Measurements from ENCODE around the gene SDK2. TPM values are rescaled to one million over a fixed set of nuclear protein-coding genes. Genes with fewer than 3 reads are reported as not detected.

Gene SDK2
- total and polyA plus RNA-seq, 2 of the 4 experiments (the other 2 are of a cell fraction) = under 0.01 to 0.03 TPM

- Histone ChIP-seq H3K9me1 (ENCODE audit: insufficient read depth, low read length) (no peaks in the 10 kb centered on the region), H3K79me1 (ENCODE audit: low read depth in 1 of 2, low read length in 2 of 2) (no peaks in the 10 kb centered on the region), H2BK20ac (ENCODE audit: low read depth, low read length) (no peak overlapping the region), H3K14ac (replicated peaks; ENCODE audit: low read depth, low read length) (no peak overlapping the region), H2BK15ac (ENCODE audit: low read depth, low read length) (no peak overlapping the region), H3K23ac (ENCODE audit: low read depth, low read length) (no peak overlapping the region), H2AK9ac (replicated peaks; ENCODE audit: low read depth, low read length, poor library complexity) (no peak overlapping the region), H4K20me1 (ENCODE audit: insufficient read depth, low read length) (no peaks in the 10 kb centered on the region), H3K56ac (ENCODE audit: extremely low read depth, insufficient read depth, low read length) (no peak overlapping the region), H3K9ac (ENCODE audit: low read depth, low read length) (no peak overlapping the region), H3K4me2 (ENCODE audit: low read depth, low read length) (no peak overlapping the region), H4K91ac (ENCODE audit: insufficient read depth, low read depth, low read length) (no peak overlapping the region), H2AK5ac (ENCODE audit: low read depth, low read length) (no peak overlapping the region), H2AFZ (replicated peaks; ENCODE audit: low read length, poor library complexity) (no peak overlapping the region), H3K4ac (ENCODE audit: low read depth, low read length) (no peak overlapping the region), H2BK120ac (ENCODE audit: low read depth, low read length) (no peak overlapping the region), H3K4me3 (ENCODE audit: insufficient read depth, low read depth, low read length) (no peak overlapping the region), H4K8ac (ENCODE audit: low read depth in 2 of 2, low read length in 2 of 2) (no peak overlapping the region), H3K18ac (ENCODE audit: low read depth, low read length) (no peak overlapping the region), H4K5ac (ENCODE audit: low read depth, low read length) (no peak overlapping the region), H2BK5ac (ENCODE audit: low read depth, low read length, poor library complexity, severe bottlenecking) (no peak overlapping the region), H3K27ac (ENCODE audit: insufficient read depth, low read length) (no peak overlapping the region), H3K27me3 (ENCODE audit: control insufficient read depth, insufficient read depth, low read length) (no peaks in the 10 kb centered on the region), H3K36me3 (ENCODE audit: control insufficient read depth, insufficient read depth, low read length) (no peaks in the 10 kb centered on the region), H3K4me1 (ENCODE audit: control insufficient read depth, insufficient read depth, low read length) (no peaks in the 10 kb centered on the region), H3K9me3 (ENCODE audit: control insufficient read depth, insufficient read depth, low read length) (peaks cover 45% of the 10 kb centered on the region)
- POLR2A ChIA-PET (ENCODE audit: unreplicated experiment) = no interaction called here
- no peak for DNase-seq
- no TSS peak for BruUV-seq (replicated peaks)
- ATAC-seq (ENCODE audit: low read depth) = no peak
- 49% methylated on average over 4 of the region's 10 CpGs; no CpG with 5 or more reads in 1 of the 2 experiments for WGBS, 2 experiments (ENCODE audit: extremely low coverage in 2 of 2, insufficient read length in 1 of 2)
- in situ Hi-C loops (cut with MboI; ENCODE audit: low sequenced_read_pairs) = no loop called here
- dilution Hi-C loops (cut with HindIII; ENCODE audit: low sequenced_read_pairs, unreplicated experiment) = no loop called here
- TF ChIP-seq CEBPB (IDR thresholded peaks at IDR 0.05; ENCODE audit: low read depth, low read length) (no peak), CTCF (conservative IDR thresholded peaks at IDR 0.05; ENCODE audit: low read depth, low read length) (no peak), RCOR1 (IDR thresholded peaks at IDR 0.05; ENCODE audit: insufficient replicate concordance, low read length) (no peak)
- intact Hi-C loops (cut with micrococcal nuclease) = no loop called here
- CTCF ChIA-PET = no interaction called here
Measured at GRCh38 chr17:73690676-73691075, 46.4 kb upstream of the SDK2 start.
